ENCODE measurements around the gene TRO. TPM values are rescaled to one million over a fixed set of nuclear protein-coding genes. Genes with fewer than 3 reads are reported as not detected.

TRO gene
- total and polyA plus RNA-seq, 2 donors (not counting 3 experiments of a cell fraction or from before 2014, with no cell fraction given): 21.9 to 34.7 TPM

DNA sequence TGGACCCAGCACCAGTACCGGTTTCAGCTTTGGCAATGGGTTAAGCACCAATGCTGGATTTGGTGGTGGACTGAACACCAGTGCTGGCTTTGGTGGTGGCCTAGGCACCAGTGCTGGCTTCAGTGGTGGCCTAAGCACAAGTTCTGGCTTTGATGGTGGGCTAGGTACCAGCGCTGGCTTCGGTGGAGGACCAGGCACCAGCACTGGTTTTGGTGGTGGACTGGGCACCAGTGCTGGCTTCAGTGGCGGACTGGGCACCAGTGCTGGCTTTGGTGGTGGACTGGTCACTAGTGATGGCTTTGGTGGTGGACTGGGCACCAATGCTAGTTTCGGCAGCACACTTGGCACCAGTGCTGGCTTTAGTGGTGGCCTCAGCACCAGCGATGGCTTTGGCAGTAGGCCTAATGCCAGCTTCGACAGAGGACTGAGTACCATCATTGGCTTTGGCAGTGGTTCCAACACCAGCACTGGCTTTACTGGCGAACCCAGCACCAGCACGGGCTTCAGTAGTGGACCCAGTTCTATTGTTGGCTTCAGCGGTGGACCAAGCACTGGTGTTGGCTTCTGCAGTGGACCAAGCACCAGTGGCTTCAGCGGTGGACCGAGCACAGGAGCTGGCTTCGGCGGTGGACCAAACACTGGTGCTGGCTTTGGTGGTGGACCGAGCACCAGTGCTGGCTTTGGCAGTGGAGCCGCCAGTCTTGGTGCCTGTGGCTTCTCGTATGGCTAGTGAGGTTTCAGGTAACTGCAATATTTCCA lies 9.8 kb downstream of the TRO start:
- DNase-seq (ENCODE audit: low read depth, low spot score) (no peak), FAIRE-seq (no peak)
- H2AFZ ChIP-seq (ENCODE audit: low read depth, low read length): no peak overlapping the region
- dilution Hi-C loops (cut with MboI; ENCODE audit: extremely low pct_ligation_motif_present, low sequenced_read_pairs): no loop called here
- peaks cover 0 to 10% of the 10 kb centered on the region in 2 experiments for H3K36me3 ChIP-seq (ENCODE audit: control insufficient read depth in 2 of 2, extremely low read depth in 1 of 2, insufficient read depth in 2 of 2, low read length in 2 of 2)
- H3K27me3 ChIP-seq (ENCODE audit: control insufficient read depth in 2 of 2, insufficient read depth in 2 of 2, low read length in 2 of 2): no peaks in the 10 kb centered on the region
- no peaks in the 10 kb centered on the region for H4K20me1 ChIP-seq (replicated peaks; ENCODE audit: control insufficient read depth, extremely low read depth, insufficient read depth, low read length)
- no peak overlapping the region for H3K27ac ChIP-seq (ENCODE audit: insufficient read depth, low read depth, low read length)
- BruUV-seq (replicated peaks): no TSS peak
- ChIA-PET CTCF (no interaction called here), POLR2A (no interaction called here)
- H3K9me1 ChIP-seq (replicated peaks; ENCODE audit: control insufficient read depth, extremely low read depth, insufficient read depth, low read length): no peaks in the 10 kb centered on the region
- no peaks in the 10 kb centered on the region for H3K4me1 ChIP-seq (ENCODE audit: control insufficient read depth, extremely low read depth, insufficient read depth, low read length)
- no peaks in the 10 kb centered on the region for H3K79me2 ChIP-seq (ENCODE audit: control insufficient read depth, insufficient read depth, low read length)
- no peak overlapping the region for H3K9ac ChIP-seq (replicated peaks; ENCODE audit: extremely low read depth, insufficient read depth, low read length)
- no peak overlapping the region for H3K4me3 ChIP-seq (replicated peaks in 1 of 3; ENCODE audit: insufficient read depth in 1 of 3, low read depth in 1 of 3, low read length in 3 of 3)
- no peak overlapping the region for H3K4me2 ChIP-seq (ENCODE audit: insufficient read depth, low read length)
- H3K9me3 ChIP-seq (replicated peaks; ENCODE audit: control insufficient read depth, insufficient read depth, low read length): no peaks in the 10 kb centered on the region
- TF ChIP-seq FOS (IDR thresholded peaks at IDR 0.05; ENCODE audit: borderline replicate concordance, insufficient read depth, low read length): no peak
- TF ChIP-seq EZH2 (IDR thresholded peaks at IDR 0.05; ENCODE audit: borderline replicate concordance, low read depth, low read length, severe bottlenecking): no peak
- intact Hi-C loops (cut with micrococcal nuclease): no loop called here

DNA sequence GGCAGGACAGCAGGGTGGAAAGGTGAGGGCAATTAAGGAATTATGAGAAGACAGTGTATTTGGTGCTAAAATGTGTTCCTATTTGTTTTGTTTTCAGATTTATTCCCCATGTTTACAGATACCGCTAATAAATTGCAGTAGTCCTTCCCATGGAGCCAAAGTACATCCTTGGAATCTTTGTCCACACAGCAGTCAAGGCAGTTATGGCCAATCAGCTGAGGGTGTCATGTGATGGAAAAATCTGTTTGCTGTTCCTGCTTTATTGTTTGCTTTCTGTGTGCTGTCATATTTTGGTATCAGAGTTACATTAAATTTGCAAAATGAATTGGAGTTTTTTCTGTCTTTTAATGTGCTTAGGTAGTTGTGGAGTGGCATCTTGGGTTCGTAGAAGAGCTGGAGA lies 10.5 kb downstream of the TRO start:
- H2AFZ ChIP-seq (ENCODE audit: low read depth, low read length): no peak overlapping the region
- no peak overlapping the region for H3K4me3 ChIP-seq (replicated peaks in 1 of 3; ENCODE audit: insufficient read depth in 1 of 3, low read depth in 1 of 3, low read length in 3 of 3)
- no peaks in the 10 kb centered on the region for H3K9me3 ChIP-seq (replicated peaks; ENCODE audit: control insufficient read depth, insufficient read depth, low read length)
- H3K79me2 ChIP-seq (ENCODE audit: control insufficient read depth, insufficient read depth, low read length): no peaks in the 10 kb centered on the region
- no peak overlapping the region for H3K9ac ChIP-seq (replicated peaks; ENCODE audit: extremely low read depth, insufficient read depth, low read length)
- H3K4me2 ChIP-seq (ENCODE audit: insufficient read depth, low read length): no peak overlapping the region
- DNase-seq (ENCODE audit: low read depth, low spot score) (no peak), FAIRE-seq (no peak)
- dilution Hi-C loops (cut with MboI; ENCODE audit: extremely low pct_ligation_motif_present, low sequenced_read_pairs) (no loop called here), intact Hi-C loops (cut with micrococcal nuclease) (no loop called here)
- H4K20me1 ChIP-seq (replicated peaks; ENCODE audit: control insufficient read depth, extremely low read depth, insufficient read depth, low read length): no peaks in the 10 kb centered on the region
- H3K36me3 ChIP-seq (ENCODE audit: control insufficient read depth in 2 of 2, extremely low read depth in 1 of 2, insufficient read depth in 2 of 2, low read length in 2 of 2): peaks cover 0 to 10% of the 10 kb centered on the region in 2 experiments
- H3K4me1 ChIP-seq (ENCODE audit: control insufficient read depth, extremely low read depth, insufficient read depth, low read length): no peaks in the 10 kb centered on the region
- ChIA-PET POLR2A (no interaction called here), CTCF (no interaction called here)
- no TSS peak for BruUV-seq (replicated peaks)
- TF ChIP-seq POLR2AphosphoS5 (IDR thresholded peaks at IDR 0.05; ENCODE audit: insufficient read depth, low read depth, low read length): no peak
- no peak for TF ChIP-seq JUN (IDR thresholded peaks at IDR 0.05; ENCODE audit: borderline replicate concordance, insufficient read depth, insufficient read length, low read depth)
- TF ChIP-seq POLR2A (IDR thresholded peaks at IDR 0.05; ENCODE audit: low read depth, low read length): no peak
- no peak for TF ChIP-seq FOS (IDR thresholded peaks at IDR 0.05; ENCODE audit: borderline replicate concordance, insufficient read depth, low read length)
- TF ChIP-seq MAX (IDR thresholded peaks at IDR 0.05; ENCODE audit: insufficient read depth, insufficient read length): no peak
- no peak for TF ChIP-seq MYC (IDR thresholded peaks at IDR 0.05; ENCODE audit: low read depth, low read length)
- no peak for TF ChIP-seq GATA2 (IDR thresholded peaks at IDR 0.05; ENCODE audit: insufficient read depth, insufficient read length, low read depth, low read length)
- TF ChIP-seq, protein P1, sequence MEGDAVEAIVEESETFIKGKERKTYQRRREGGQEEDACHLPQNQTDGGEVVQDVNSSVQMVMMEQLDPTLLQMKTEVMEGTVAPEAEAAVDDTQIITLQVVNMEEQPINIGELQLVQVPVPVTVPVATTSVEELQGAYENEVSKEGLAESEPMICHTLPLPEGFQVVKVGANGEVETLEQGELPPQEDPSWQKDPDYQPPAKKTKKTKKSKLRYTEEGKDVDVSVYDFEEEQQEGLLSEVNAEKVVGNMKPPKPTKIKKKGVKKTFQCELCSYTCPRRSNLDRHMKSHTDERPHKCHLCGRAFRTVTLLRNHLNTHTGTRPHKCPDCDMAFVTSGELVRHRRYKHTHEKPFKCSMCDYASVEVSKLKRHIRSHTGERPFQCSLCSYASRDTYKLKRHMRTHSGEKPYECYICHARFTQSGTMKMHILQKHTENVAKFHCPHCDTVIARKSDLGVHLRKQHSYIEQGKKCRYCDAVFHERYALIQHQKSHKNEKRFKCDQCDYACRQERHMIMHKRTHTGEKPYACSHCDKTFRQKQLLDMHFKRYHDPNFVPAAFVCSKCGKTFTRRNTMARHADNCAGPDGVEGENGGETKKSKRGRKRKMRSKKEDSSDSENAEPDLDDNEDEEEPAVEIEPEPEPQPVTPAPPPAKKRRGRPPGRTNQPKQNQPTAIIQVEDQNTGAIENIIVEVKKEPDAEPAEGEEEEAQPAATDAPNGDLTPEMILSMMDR (IDR thresholded peaks at IDR 0.05; ENCODE audit: extremely low read depth in 1 of 2, insufficient read depth in 1 of 2, low read depth in 1 of 2, low read length in 2 of 2): no peak
- TF ChIP-seq EZH2 (IDR thresholded peaks at IDR 0.05; ENCODE audit: borderline replicate concordance, low read depth, low read length, severe bottlenecking): no peak
- H3K27ac ChIP-seq (ENCODE audit: insufficient read depth, low read depth, low read length): no peak overlapping the region
- no peaks in the 10 kb centered on the region for H3K27me3 ChIP-seq (ENCODE audit: control insufficient read depth in 2 of 2, insufficient read depth in 2 of 2, low read length in 2 of 2)
- H3K9me1 ChIP-seq (replicated peaks; ENCODE audit: control insufficient read depth, extremely low read depth, insufficient read depth, low read length): no peaks in the 10 kb centered on the region
